Stomach (tissue), 9 donors: ENCODE data around the gene BIRC7. TPM values are rescaled to one million over a fixed set of nuclear protein-coding genes. Genes with fewer than 3 reads are reported as not detected.

Experiments
- DNase-seq, 2 donors: peaks; one replicate each; pipeline versions ENCODE4 v3.0.0 to v3.0.0-alpha.2; 2013 to 2019
- H3K27ac ChIP-seq, 5 donors: fragments of 200-600 bp in 4 of 5; sonication (generic) in 4 of 5; one replicate each; pipeline ENCODE4 v1.5.1; 2013 to 2019; ENCODE audit warnings: mild to moderate bottlenecking in 1 of 5, moderate library complexity in 1 of 5
- H3K27me3 ChIP-seq, 3 donors: fragments of 200-600 bp; sonication (generic); one replicate each; pipeline ENCODE4 v1.5.1; 2017 to 2019; ENCODE audit warnings: mixed run types in 1 of 3
- H3K36me3 ChIP-seq, 4 donors: fragments of 200-600 bp; sonication (generic); 1 replicate in 3 of 4; 2 replicates in 1 of 4; pipeline ENCODE4 v1.5.1; 2016 to 2019
- H3K4me1 ChIP-seq, 4 donors: fragments of 200-600 bp; sonication (generic); one replicate each; pipeline ENCODE4 v1.5.1; 2016 to 2019
- H3K4me3 ChIP-seq, 4 donors: fragments of 200-600 bp; sonication (generic) in 3 of 4; one replicate each; pipeline ENCODE4 v1.5.1; 2016 to 2019; ENCODE audit warnings: mild to moderate bottlenecking in 1 of 4
- H3K9me3 ChIP-seq, 4 donors: fragments of 200-600 bp; sonication (generic); one replicate each; pipeline ENCODE4 v1.5.1; 2016 to 2019
- CTCF ChIP-seq, 7 experiments: fragments of 450-650 bp in 4 of 7; fragments of 200-600 bp in 3 of 7; sonication (generic) in 3 of 7; IDR thresholded peaks; one replicate each; pipeline ENCODE4 v1.5.1; 2016 to 2019; ENCODE audit warnings: antibody characterized with exemption in 7 of 7, control low read depth in 2 of 7, mild to moderate bottlenecking in 1 of 7
- EP300 ChIP-seq: sonication (generic); formaldehyde crosslinking; IDR thresholded peaks from one replicate; pipeline ENCODE4 v1.6.1; 2017; ENCODE audit warnings: antibody characterized with exemption
- POLR2A ChIP-seq, 4 donors: fragments of 450-650 bp; IDR thresholded peaks; one replicate each; pipeline ENCODE4 v1.6.1; 2016; ENCODE audit warnings: antibody characterized with exemption in 4 of 4, control low read depth in 2 of 4, mild to moderate bottlenecking in 1 of 4, moderate library complexity in 1 of 4
- POLR2AphosphoS5 ChIP-seq, 3 donors: sonication (generic); formaldehyde crosslinking; IDR thresholded peaks; one replicate each; pipeline ENCODE4 v1.6.1; 2016; ENCODE audit warnings: antibody characterized with exemption in 3 of 3
- WGBS, 5 donors: extraction: QIAGEN DNeasy Blood & Tissue Kit in 3 of 5; methylation state at CpG; one replicate each; pipeline versions ENCODE4 v1.1.5 to v1.1.7; 2013 to 2018; 5-methylcytosine and 5-hydroxymethylcytosine counted together
- intact Hi-C: fragments of 100-400 bp; cut with DNase I; formaldehyde crosslinking; loops from one replicate; pipeline ENCODE4 v1.15.1; 2023; ENCODE audit warnings: low total_unique reads
- polyA plus RNA-seq, 3 donors: library from polyadenylated mRNA; stranded (reverse); fragments of 200-250 nt; gene quantifications; one replicate each; pipeline ENCODE4 v1.2.3, GENCODE V29; 2013
- total RNA-seq, 5 donors: library from RNA; depleted of rRNA; stranded (reverse); fragments of >200 nt; gene quantifications; one replicate each; pipeline versions ENCODE4 v1.1.0 to v1.2.3, GENCODE V29; 2014 to 2016
- donor health status: healthy with polysubstance abuse.
- donor health status: Bipolar disorder and iron deficiency.
- donor health status: healthy.

BIRC7 gene
- total and polyA plus RNA-seq, 8 donors = not detected

GRCh38 chr20:63226042-63226943 lies 9.4 kb upstream of the BIRC7 start:
- H3K4me3 ChIP-seq = no peak overlapping the region
- no peaks in the 10 kb centered on the region for H3K9me3 ChIP-seq
- peaks cover 5 to 17% (median 10%) of the 10 kb centered on the region in 4 donors for H3K4me1 ChIP-seq
- intact Hi-C loops = no loop called here
- no peak for DNase-seq
- H3K27ac ChIP-seq = no peak overlapping the region
- 69 to 87% (median 76%) methylated on average over 16 to 19 of the region's 19 CpGs for WGBS, 5 donors
- H3K27me3 ChIP-seq = peaks cover 0 to 29% (median 17%) of the 10 kb centered on the region in 3 donors
- TF ChIP-seq POLR2A (IDR thresholded peaks at IDR 0.05) (no peak), POLR2AphosphoS5 (IDR thresholded peaks at IDR 0.05) (no peak), CTCF (IDR thresholded peaks at IDR 0.05) (no peak), EP300 (no peak)
- H3K36me3 ChIP-seq = no peaks in the 10 kb centered on the region

- intact Hi-C loops = no loop called here
- 85 to 92% (median 89%) methylated on average over 5 of the region's 5 CpGs for WGBS, 5 donors
Measured at GRCh38 chr20:63227260-63227659, 8.4 kb upstream of the BIRC7 start.

GRCh38 chr20:63228806-63229205 lies 6.9 kb upstream of the BIRC7 start:
- Histone ChIP-seq H3K27me3 (peaks cover 0 to 53% (median 24%) of the 10 kb centered on the region in 3 donors), H3K4me1 (peaks cover 5 to 26% (median 10%) of the 10 kb centered on the region in 4 donors), H3K9me3 (no peaks in the 10 kb centered on the region), H3K27ac (no peak overlapping the region), H3K4me3 (no peak overlapping the region), H3K36me3 (no peaks in the 10 kb centered on the region)
- intact Hi-C loops = no loop called here
- TF ChIP-seq POLR2A (IDR thresholded peaks at IDR 0.05) (no peak), EP300 (no peak), CTCF (IDR thresholded peaks at IDR 0.05) (no peak), POLR2AphosphoS5 (IDR thresholded peaks at IDR 0.05) (no peak)
- DNase-seq = no peak
- 52 to 61% (median 61%) methylated on average over 13 of the region's 13 CpGs for WGBS, 5 donors

More at GRCh38 chr20:63227260-63227659, 8.4 kb upstream of the BIRC7 start:
- no peak for TF ChIP-seq POLR2AphosphoS5 (IDR thresholded peaks at IDR 0.05)
- TF ChIP-seq POLR2A (IDR thresholded peaks at IDR 0.05) = no peak
- TF ChIP-seq CTCF (IDR thresholded peaks at IDR 0.05) = no peak
- Histone ChIP-seq H3K36me3 (no peaks in the 10 kb centered on the region), H3K9me3 (no peaks in the 10 kb centered on the region), H3K4me1 (peaks cover 5 to 25% (median 10%) of the 10 kb centered on the region in 4 donors), H3K4me3 (no peak overlapping the region), H3K27me3 (peaks cover 0 to 37% (median 17%) of the 10 kb centered on the region in 3 donors), H3K27ac (no peak overlapping the region)
- no peak for DNase-seq

GRCh38 chr20:63230800-63231268 lies 4.9 kb upstream of the BIRC7 start:
- WGBS, 5 donors = 8 to 18% (median 11%) methylated on average over 11 to 17 of the region's 17 CpGs
- Histone ChIP-seq H3K4me3 (no peak overlapping the region), H3K27ac (no peak overlapping the region), H3K4me1 (peaks cover 0 to 16% (median 0%) of the 10 kb centered on the region in 4 donors), H3K36me3 (no peaks in the 10 kb centered on the region), H3K27me3 (peaks cover 0 to 73% (median 29%) of the 10 kb centered on the region in 3 donors), H3K9me3 (no peaks in the 10 kb centered on the region)
- TF ChIP-seq POLR2AphosphoS5 (IDR thresholded peaks at IDR 0.05) (no peak), CTCF (IDR thresholded peaks at IDR 0.05) (peak in 5 of 7 experiments; percentile 26 to 51 (median 43))
- DNase-seq = peak; percentile 57 to 87
- intact Hi-C loops = no loop called here
